A549 (cell line): ENCODE results near the gene LHX2.

ENCODE experiments used
- CTCF ChIP-seq: fragments of >200 bp; sonication (Bioruptor Twin); formaldehyde crosslinking; IDR thresholded peaks from 3 replicates; pipeline ENCODE4 v1.5.1; 2016
- HOXB5 ChIP-seq: fragments of 250-450 bp; sonication (Bioruptor Pico); IDR thresholded peaks from 2 replicates; pipeline ENCODE4 v1.5.0; 2020; ENCODE audit warnings: mild to moderate bottlenecking, moderate library complexity
- KDM1A ChIP-seq: fragments of 200-600 bp; sonication (generic); IDR thresholded peaks from 2 replicates; pipeline ENCODE4 v1.6.1; 2016; ENCODE audit warnings: low read depth, mild to moderate bottlenecking
- RFX5 ChIP-seq: fragments of 450-650 bp; IDR thresholded peaks from 2 replicates; pipeline ENCODE4 v1.7.1; 2014; ENCODE audit warnings: antibody characterized with exemption, mild to moderate bottlenecking, moderate library complexity

DNA sequence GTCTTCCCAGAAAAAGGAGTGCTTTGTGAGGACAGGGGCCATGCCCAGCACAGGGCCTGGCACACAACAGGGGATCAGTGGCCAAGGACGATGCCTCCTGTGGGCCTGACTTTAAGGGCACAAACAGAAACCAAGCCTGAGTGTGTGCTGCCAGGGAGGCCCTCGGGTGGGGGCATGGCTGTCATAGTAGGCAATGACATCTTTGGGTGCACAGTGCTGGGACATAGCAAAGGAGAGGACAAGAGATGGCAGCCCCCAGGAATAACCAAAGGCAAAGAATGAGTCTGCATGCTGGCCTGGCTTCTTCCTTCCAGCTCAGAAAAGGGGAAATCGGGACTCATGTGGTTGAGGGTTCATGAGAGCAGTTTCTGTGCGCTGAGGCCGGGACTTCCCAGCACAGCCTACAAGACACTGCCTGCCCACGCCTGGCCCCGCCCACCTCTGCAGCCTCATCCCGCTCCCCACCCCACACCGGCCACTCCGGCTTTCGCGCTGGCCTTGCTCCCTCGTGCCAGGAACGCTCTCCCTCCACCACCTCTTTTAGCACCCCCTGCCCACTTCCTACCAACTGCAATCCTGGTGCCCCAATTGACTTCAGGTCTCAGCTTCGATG, 13.8 kb upstream of the LHX2 start:
- TF ChIP-seq RFX5 (no peak), CTCF (no peak), KDM1A (no peak), HOXB5 (no peak)
